ENCODE measurements around the gene ATF6. TPM values are rescaled to one million over a fixed set of nuclear protein-coding genes. Genes with fewer than 3 reads are reported as not detected.

Gene ATF6
- total RNA-seq, 2 donors from 2014 or later = 14.4 to 19.8 TPM

DNA sequence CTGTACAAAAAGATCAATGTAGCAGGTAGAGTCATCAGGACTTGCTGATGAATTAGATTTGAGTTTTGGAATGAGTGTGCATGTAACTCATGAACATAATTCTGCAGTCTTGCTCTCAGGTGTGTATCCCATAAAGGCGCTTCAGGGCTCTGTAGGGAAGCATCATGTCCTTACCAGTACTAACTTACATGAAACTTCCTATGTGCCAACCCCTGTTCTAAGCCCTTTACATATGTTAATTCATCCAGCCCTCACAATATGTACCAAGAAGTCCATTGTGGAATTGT, 46.9 kb upstream of the ATF6 start:
- H3K27ac Mint-ChIP-seq = no peak overlapping the region
- H3K4me3 Mint-ChIP-seq = no peak overlapping the region
- TF ChIP-seq, protein P1, sequence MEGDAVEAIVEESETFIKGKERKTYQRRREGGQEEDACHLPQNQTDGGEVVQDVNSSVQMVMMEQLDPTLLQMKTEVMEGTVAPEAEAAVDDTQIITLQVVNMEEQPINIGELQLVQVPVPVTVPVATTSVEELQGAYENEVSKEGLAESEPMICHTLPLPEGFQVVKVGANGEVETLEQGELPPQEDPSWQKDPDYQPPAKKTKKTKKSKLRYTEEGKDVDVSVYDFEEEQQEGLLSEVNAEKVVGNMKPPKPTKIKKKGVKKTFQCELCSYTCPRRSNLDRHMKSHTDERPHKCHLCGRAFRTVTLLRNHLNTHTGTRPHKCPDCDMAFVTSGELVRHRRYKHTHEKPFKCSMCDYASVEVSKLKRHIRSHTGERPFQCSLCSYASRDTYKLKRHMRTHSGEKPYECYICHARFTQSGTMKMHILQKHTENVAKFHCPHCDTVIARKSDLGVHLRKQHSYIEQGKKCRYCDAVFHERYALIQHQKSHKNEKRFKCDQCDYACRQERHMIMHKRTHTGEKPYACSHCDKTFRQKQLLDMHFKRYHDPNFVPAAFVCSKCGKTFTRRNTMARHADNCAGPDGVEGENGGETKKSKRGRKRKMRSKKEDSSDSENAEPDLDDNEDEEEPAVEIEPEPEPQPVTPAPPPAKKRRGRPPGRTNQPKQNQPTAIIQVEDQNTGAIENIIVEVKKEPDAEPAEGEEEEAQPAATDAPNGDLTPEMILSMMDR (conservative IDR thresholded peaks at IDR 0.05) = no peak
- Histone ChIP-seq H3K36me3 (ENCODE audit: control insufficient read depth, insufficient read depth, low read length) (no peaks in the 10 kb centered on the region), H3K4me3 (ENCODE audit: low read length) (no peak overlapping the region), H3K27me3 (ENCODE audit: control insufficient read depth, insufficient read depth, low read length, poor library complexity, severe bottlenecking) (peaks cover 65% of the 10 kb centered on the region), H3K9ac (ENCODE audit: extremely low read depth, low read length, poor library complexity, severe bottlenecking) (no peak overlapping the region), H3K4me1 (ENCODE audit: control insufficient read depth, insufficient read depth, low read length) (no peaks in the 10 kb centered on the region), H3K27ac (ENCODE audit: low read depth, low read length) (no peak overlapping the region), H3K9me3 (ENCODE audit: control insufficient read depth, low read length) (no peaks in the 10 kb centered on the region)
- H3K9me3 Mint-ChIP-seq = no peaks in the 10 kb centered on the region
- H3K27me3 Mint-ChIP-seq (ENCODE audit: insufficient read depth) = peaks cover 63% of the 10 kb centered on the region
- 90 to 100% methylated on average over 1 of the region's 1 CpG for WGBS, 2 experiments (ENCODE audit: insufficient coverage in 1 of 2, insufficient read length in 1 of 2)
- H3K4me1 Mint-ChIP-seq = no peaks in the 10 kb centered on the region
- DNase-seq = no peak
- no peaks in the 10 kb centered on the region for H3K36me3 Mint-ChIP-seq (ENCODE audit: low read depth)

DNA sequence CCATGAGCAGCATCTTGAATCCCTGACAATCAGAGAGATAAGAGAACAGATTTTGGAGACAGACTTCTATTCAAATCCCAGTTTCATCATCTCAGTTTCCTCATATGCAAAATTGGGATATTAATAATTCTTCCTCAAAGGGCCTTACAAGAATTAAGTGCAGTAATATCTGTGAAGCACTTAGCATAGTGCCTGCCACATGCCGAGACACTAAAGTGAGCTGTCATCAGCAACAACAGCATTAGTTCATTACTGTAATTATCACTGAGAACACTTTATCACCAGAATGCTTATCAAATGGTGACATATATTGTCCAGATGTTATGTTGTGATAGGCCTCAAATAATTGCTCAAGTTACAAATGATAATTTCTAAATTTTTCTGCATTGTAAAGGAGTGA, 45.7 kb upstream of the ATF6 start:
- Mint-ChIP-seq H3K27me3 (ENCODE audit: insufficient read depth) (peaks cover 73% of the 10 kb centered on the region), H3K27ac (no peak overlapping the region), H3K9me3 (no peaks in the 10 kb centered on the region), H3K4me3 (no peak overlapping the region), H3K36me3 (ENCODE audit: low read depth) (no peaks in the 10 kb centered on the region), H3K4me1 (peaks cover under 1% of the 10 kb centered on the region)
- Histone ChIP-seq H3K36me3 (ENCODE audit: control insufficient read depth, insufficient read depth, low read length) (no peaks in the 10 kb centered on the region), H3K4me3 (ENCODE audit: low read length) (no peak overlapping the region), H3K9me3 (ENCODE audit: control insufficient read depth, low read length) (no peaks in the 10 kb centered on the region), H3K27ac (ENCODE audit: low read depth, low read length) (no peak overlapping the region), H3K27me3 (ENCODE audit: control insufficient read depth, insufficient read depth, low read length, poor library complexity, severe bottlenecking) (peaks cover 74% of the 10 kb centered on the region), H3K4me1 (ENCODE audit: control insufficient read depth, insufficient read depth, low read length) (no peaks in the 10 kb centered on the region), H3K9ac (ENCODE audit: extremely low read depth, low read length, poor library complexity, severe bottlenecking) (no peak overlapping the region)
- WGBS, 2 experiments (ENCODE audit: insufficient coverage in 1 of 2, insufficient read length in 1 of 2) = 80 to 95% methylated on average over 1 of the region's 1 CpG
- no peak for DNase-seq
- TF ChIP-seq, protein P1 (conservative IDR thresholded peaks at IDR 0.05) = no peak

- H3K9me3 Mint-ChIP-seq = no peaks in the 10 kb centered on the region
- no peaks in the 10 kb centered on the region for H3K36me3 ChIP-seq (ENCODE audit: control insufficient read depth, insufficient read depth, low read length)
- WGBS, 2 experiments (ENCODE audit: insufficient coverage in 1 of 2, insufficient read length in 1 of 2) = 87 to 90% methylated on average over 3 to 4 of the region's 4 CpGs
- H3K4me3 ChIP-seq (ENCODE audit: low read length) = no peak within 1 kb of the TSS
- H3K9me3 ChIP-seq (ENCODE audit: control insufficient read depth, low read length) = no peaks in the 10 kb centered on the region
- H3K4me1 Mint-ChIP-seq = peaks cover 6% of the 10 kb centered on the region
- TF ChIP-seq, protein P1 (conservative IDR thresholded peaks at IDR 0.05) = no peak
- H3K9ac ChIP-seq (ENCODE audit: extremely low read depth, low read length, poor library complexity, severe bottlenecking) = no peak within 1 kb of the TSS
- no peaks in the 10 kb centered on the region for H3K36me3 Mint-ChIP-seq (ENCODE audit: low read depth)
- H3K27me3 ChIP-seq (ENCODE audit: control insufficient read depth, insufficient read depth, low read length, poor library complexity, severe bottlenecking) = peaks cover 74% of the 10 kb centered on the region
- H3K27ac ChIP-seq (ENCODE audit: low read depth, low read length) = no peak within 1 kb of the TSS
- no peaks in the 10 kb centered on the region for H3K4me1 ChIP-seq (ENCODE audit: control insufficient read depth, insufficient read depth, low read length)
- no peak within 1 kb of the TSS for H3K27ac Mint-ChIP-seq
- no peak for DNase-seq
- peaks cover 73% of the 10 kb centered on the region for H3K27me3 Mint-ChIP-seq (ENCODE audit: insufficient read depth)
- H3K4me3 Mint-ChIP-seq = no peak within 1 kb of the TSS
Measured at GRCh38 chr1:161720956-161721737, 45.0 kb upstream of the ATF6 start, which contains the start of gene FCRLB. TSS of gene FCRLB (plus strand) at chr1:161721544. CDS start at chr1:161722673, 1,129 bp downstream.
